ENCODE data around the gene GABRB1.

Gene GABRB1

GRCh38 chr4:47075262-47075661, 43.9 kb downstream of the GABRB1 start:
- H2BK5ac ChIP-seq (ENCODE audit: low read length), result no peak overlapping the region
- H3K4me1 ChIP-seq (ENCODE audit: control insufficient read depth, low read depth, low read length), result no peaks in the 10 kb centered on the region
- DNase-seq, result no peak
- H2BK15ac ChIP-seq (replicated peaks; ENCODE audit: low read depth), result no peak overlapping the region
- H4K8ac ChIP-seq (ENCODE audit: low read depth, low read length), result no peak overlapping the region
- no peaks in the 10 kb centered on the region for H3K27me3 ChIP-seq (ENCODE audit: insufficient read depth, low read length, poor library complexity)
- H3K18ac ChIP-seq (ENCODE audit: low read length), result no peak overlapping the region
- no peak overlapping the region for H3K4me2 ChIP-seq (ENCODE audit: low read length)
- H4K5ac ChIP-seq (ENCODE audit: low read length), result no peak overlapping the region
- H3K23ac ChIP-seq (ENCODE audit: low read length), result no peak overlapping the region
- no peak overlapping the region for H3K9ac ChIP-seq (ENCODE audit: low read length)
- no CpG with 5 or more reads among the region's 2 CpGs for WGBS (ENCODE audit: extremely low coverage, insufficient coverage, low lambda C conversion rate)
- no peak overlapping the region for H3K4ac ChIP-seq (ENCODE audit: low read depth, low read length)
- H3K79me1 ChIP-seq (ENCODE audit: low read length), result no peaks in the 10 kb centered on the region
- no peak overlapping the region for H3K56ac ChIP-seq (ENCODE audit: low read length)
- no peak overlapping the region for H3K4me3 ChIP-seq (ENCODE audit: low read length)
- no peak overlapping the region for H2AK5ac ChIP-seq (ENCODE audit: low read length)
- no peak overlapping the region for H3K27ac ChIP-seq (ENCODE audit: low read depth, low read length)
- H3K79me2 ChIP-seq (ENCODE audit: control insufficient read depth, insufficient read depth, low read length), result no peaks in the 10 kb centered on the region
- no peak overlapping the region for H2BK120ac ChIP-seq (ENCODE audit: low read depth, low read length)
- H3K36me3 ChIP-seq (ENCODE audit: control insufficient read depth, insufficient read depth, low read length), result no peaks in the 10 kb centered on the region

DNA sequence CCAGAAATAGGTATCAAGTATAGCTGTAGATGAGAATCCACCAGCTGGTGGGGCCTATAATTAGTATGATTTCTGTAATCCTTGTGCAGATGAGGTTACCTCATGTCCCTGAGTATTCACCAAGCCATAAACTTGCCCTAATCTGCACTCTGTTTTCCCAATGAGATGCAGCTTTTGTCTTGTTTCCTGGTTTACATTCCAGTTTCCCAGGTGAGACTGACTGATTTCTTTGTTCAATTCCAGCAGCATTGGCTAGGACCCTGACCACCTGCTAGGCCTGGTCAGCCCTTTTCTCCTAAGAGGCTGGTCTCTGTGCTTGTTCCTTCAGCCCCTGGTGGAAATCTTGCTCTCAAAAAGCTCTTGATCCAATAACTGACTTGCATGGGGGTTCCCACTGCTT, 44.6 kb downstream of the GABRB1 start:
- H3K79me2 ChIP-seq (ENCODE audit: control insufficient read depth, insufficient read depth, low read length), result no peaks in the 10 kb centered on the region
- H3K4ac ChIP-seq (ENCODE audit: low read depth, low read length), result no peak overlapping the region
- no peak overlapping the region for H3K18ac ChIP-seq (ENCODE audit: low read length)
- no peaks in the 10 kb centered on the region for H3K79me1 ChIP-seq (ENCODE audit: low read length)
- H2BK120ac ChIP-seq (ENCODE audit: low read depth, low read length), result no peak overlapping the region
- no peak overlapping the region for H3K4me3 ChIP-seq (ENCODE audit: low read length)
- no peak overlapping the region for H3K23ac ChIP-seq (ENCODE audit: low read length)
- no peak for DNase-seq
- H3K27me3 ChIP-seq (ENCODE audit: insufficient read depth, low read length, poor library complexity), result no peaks in the 10 kb centered on the region
- H3K9ac ChIP-seq (ENCODE audit: low read length), result no peak overlapping the region
- H4K8ac ChIP-seq (ENCODE audit: low read depth, low read length), result no peak overlapping the region
- H3K36me3 ChIP-seq (ENCODE audit: control insufficient read depth, insufficient read depth, low read length), result no peaks in the 10 kb centered on the region
- H2AK5ac ChIP-seq (ENCODE audit: low read length), result no peak overlapping the region
- no peak overlapping the region for H3K27ac ChIP-seq (ENCODE audit: low read depth, low read length)
- H2BK15ac ChIP-seq (replicated peaks; ENCODE audit: low read depth), result no peak overlapping the region
- no peaks in the 10 kb centered on the region for H3K4me1 ChIP-seq (ENCODE audit: control insufficient read depth, low read depth, low read length)
- no peak overlapping the region for H3K56ac ChIP-seq (ENCODE audit: low read length)
- no peak overlapping the region for H3K4me2 ChIP-seq (ENCODE audit: low read length)
- H4K5ac ChIP-seq (ENCODE audit: low read length), result no peak overlapping the region
- no peak overlapping the region for H2BK5ac ChIP-seq (ENCODE audit: low read length)

DNA sequence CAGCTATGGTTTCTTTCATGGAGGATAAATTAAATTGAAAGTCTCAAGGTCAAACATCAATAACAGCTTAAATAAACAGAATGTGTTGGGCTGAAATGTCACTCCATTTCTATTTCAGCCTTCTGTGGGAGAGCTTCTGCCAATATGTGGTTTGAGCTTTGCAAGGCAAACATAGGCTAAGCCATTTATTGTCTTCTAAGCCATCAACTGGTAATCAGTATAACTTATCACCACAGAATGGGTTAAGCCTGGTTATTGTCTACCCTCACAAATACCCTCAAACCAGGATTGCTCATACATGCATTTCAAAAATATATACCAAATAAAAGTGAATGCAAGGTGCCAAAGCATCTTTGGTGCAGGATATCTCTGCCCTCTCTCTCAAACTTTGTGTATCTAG, 52.7 kb downstream of the GABRB1 start:
- no peak overlapping the region for H2BK15ac ChIP-seq (replicated peaks; ENCODE audit: low read depth)
- DNase-seq, result no peak
- no peak overlapping the region for H3K18ac ChIP-seq (ENCODE audit: low read length)
- H3K4me2 ChIP-seq (ENCODE audit: low read length), result no peak overlapping the region
- H2AK5ac ChIP-seq (ENCODE audit: low read length), result no peak overlapping the region
- no peak overlapping the region for H3K56ac ChIP-seq (ENCODE audit: low read length)
- H3K4ac ChIP-seq (ENCODE audit: low read depth, low read length), result no peak overlapping the region
- H3K36me3 ChIP-seq (ENCODE audit: control insufficient read depth, insufficient read depth, low read length), result no peaks in the 10 kb centered on the region
- no peak overlapping the region for H3K9ac ChIP-seq (ENCODE audit: low read length)
- H3K27me3 ChIP-seq (ENCODE audit: insufficient read depth, low read length, poor library complexity), result no peaks in the 10 kb centered on the region
- H2BK5ac ChIP-seq (ENCODE audit: low read length), result no peak overlapping the region
- H3K27ac ChIP-seq (ENCODE audit: low read depth, low read length), result no peak overlapping the region
- no peaks in the 10 kb centered on the region for H3K79me1 ChIP-seq (ENCODE audit: low read length)
- no peak overlapping the region for H3K23ac ChIP-seq (ENCODE audit: low read length)
- H3K79me2 ChIP-seq (ENCODE audit: control insufficient read depth, insufficient read depth, low read length), result no peaks in the 10 kb centered on the region
- H4K8ac ChIP-seq (ENCODE audit: low read depth, low read length), result no peak overlapping the region
- H3K4me3 ChIP-seq (ENCODE audit: low read length), result no peak overlapping the region
- no peak overlapping the region for H4K5ac ChIP-seq (ENCODE audit: low read length)
- no peaks in the 10 kb centered on the region for H3K4me1 ChIP-seq (ENCODE audit: control insufficient read depth, low read depth, low read length)
- no peak overlapping the region for H2BK120ac ChIP-seq (ENCODE audit: low read depth, low read length)

- no peaks in the 10 kb centered on the region for H3K4me1 ChIP-seq (ENCODE audit: control insufficient read depth, low read depth, low read length)
- no peak overlapping the region for H2BK5ac ChIP-seq (ENCODE audit: low read length)
- H3K4ac ChIP-seq (ENCODE audit: low read depth, low read length), result no peak overlapping the region
- no peak overlapping the region for H3K23ac ChIP-seq (ENCODE audit: low read length)
- no peak overlapping the region for H4K5ac ChIP-seq (ENCODE audit: low read length)
- H2AK5ac ChIP-seq (ENCODE audit: low read length), result no peak overlapping the region
- H3K27me3 ChIP-seq (ENCODE audit: insufficient read depth, low read length, poor library complexity), result no peaks in the 10 kb centered on the region
- no peak overlapping the region for H3K18ac ChIP-seq (ENCODE audit: low read length)
- no peaks in the 10 kb centered on the region for H3K79me1 ChIP-seq (ENCODE audit: low read length)
- no peak overlapping the region for H3K9ac ChIP-seq (ENCODE audit: low read length)
- no peak overlapping the region for H2BK15ac ChIP-seq (replicated peaks; ENCODE audit: low read depth)
- no peak overlapping the region for H2BK120ac ChIP-seq (ENCODE audit: low read depth, low read length)
- H4K8ac ChIP-seq (ENCODE audit: low read depth, low read length), result no peak overlapping the region
- H3K27ac ChIP-seq (ENCODE audit: low read depth, low read length), result no peak overlapping the region
- H3K36me3 ChIP-seq (ENCODE audit: control insufficient read depth, insufficient read depth, low read length), result no peaks in the 10 kb centered on the region
- DNase-seq, result no peak
- no peak overlapping the region for H3K56ac ChIP-seq (ENCODE audit: low read length)
- H3K79me2 ChIP-seq (ENCODE audit: control insufficient read depth, insufficient read depth, low read length), result no peaks in the 10 kb centered on the region
- no peak overlapping the region for H3K4me2 ChIP-seq (ENCODE audit: low read length)
- no peak overlapping the region for H3K4me3 ChIP-seq (ENCODE audit: low read length)
These were observed 53.4 kb downstream of the GABRB1 start for GRCh38 chr4:47084795-47085194.

DNA sequence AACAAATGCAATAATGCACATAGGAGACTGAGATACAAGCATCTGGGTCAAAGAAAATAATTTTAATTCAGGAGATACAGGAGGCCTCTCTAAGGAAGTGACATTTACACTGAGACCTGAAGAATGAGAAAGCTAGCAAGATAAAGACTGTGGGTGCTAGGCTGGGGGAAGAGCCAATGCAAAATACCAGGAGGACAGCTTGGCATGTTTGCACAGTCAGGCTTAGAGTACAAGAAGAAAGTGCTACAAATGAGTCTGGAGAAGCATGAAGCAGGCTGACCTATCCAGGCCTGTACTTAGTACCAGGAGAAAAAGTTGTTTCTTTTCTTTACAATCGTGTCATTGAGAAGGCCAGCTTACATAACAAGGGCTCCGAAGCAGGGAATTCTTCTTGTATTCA, 56.9 kb downstream of the GABRB1 start:
- Histone ChIP-seq H3K4ac (ENCODE audit: low read depth, low read length) (no peak overlapping the region), H3K4me1 (ENCODE audit: control insufficient read depth, low read depth, low read length) (no peaks in the 10 kb centered on the region), H2BK5ac (ENCODE audit: low read length) (no peak overlapping the region), H3K79me2 (ENCODE audit: control insufficient read depth, insufficient read depth, low read length) (no peaks in the 10 kb centered on the region), H3K36me3 (ENCODE audit: control insufficient read depth, insufficient read depth, low read length) (no peaks in the 10 kb centered on the region), H4K8ac (ENCODE audit: low read depth, low read length) (no peak overlapping the region), H3K79me1 (ENCODE audit: low read length) (no peaks in the 10 kb centered on the region), H2BK15ac (replicated peaks; ENCODE audit: low read depth) (no peak overlapping the region), H3K9ac (ENCODE audit: low read length) (no peak overlapping the region), H2AK5ac (ENCODE audit: low read length) (no peak overlapping the region), H3K23ac (ENCODE audit: low read length) (no peak overlapping the region), H3K18ac (ENCODE audit: low read length) (no peak overlapping the region), H2BK120ac (ENCODE audit: low read depth, low read length) (no peak overlapping the region), H3K4me2 (ENCODE audit: low read length) (no peak overlapping the region), H4K5ac (ENCODE audit: low read length) (no peak overlapping the region), H3K56ac (ENCODE audit: low read length) (no peak overlapping the region), H3K4me3 (ENCODE audit: low read length) (no peak overlapping the region), H3K27ac (ENCODE audit: low read depth, low read length) (no peak overlapping the region), H3K27me3 (ENCODE audit: insufficient read depth, low read length, poor library complexity) (no peaks in the 10 kb centered on the region)
- WGBS (ENCODE audit: extremely low coverage, insufficient coverage, low lambda C conversion rate), result no CpG with 5 or more reads among the region's 2 CpGs
- DNase-seq, result no peak

DNA sequence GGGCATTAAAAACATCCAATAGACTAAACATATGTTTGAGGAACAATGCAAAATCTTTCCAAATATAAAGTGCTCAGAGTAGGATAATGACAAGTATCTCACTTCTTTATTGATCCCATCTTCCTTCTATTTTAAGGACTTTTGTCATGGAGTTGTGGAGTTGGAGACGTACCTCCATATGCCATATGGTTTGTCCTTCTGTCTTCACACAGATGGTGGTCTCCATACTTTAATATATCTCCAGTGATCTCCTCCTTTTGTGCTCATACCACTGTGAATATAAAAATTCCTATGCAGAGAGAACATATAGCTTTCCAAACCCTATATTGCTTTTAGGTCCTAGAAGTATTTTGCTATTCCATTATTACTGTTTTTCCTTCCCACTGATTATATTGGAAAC, 64.5 kb downstream of the GABRB1 start:
- WGBS (ENCODE audit: extremely low coverage, insufficient coverage, low lambda C conversion rate), result no CpG with 5 or more reads among the region's 1 CpG
- no peak overlapping the region for H3K23ac ChIP-seq (ENCODE audit: low read length)

More for the DNA sequence above, 64.5 kb downstream of the GABRB1 start:
- Histone ChIP-seq H4K5ac (ENCODE audit: low read length) (no peak overlapping the region), H3K79me1 (ENCODE audit: low read length) (no peaks in the 10 kb centered on the region), H3K36me3 (ENCODE audit: control insufficient read depth, insufficient read depth, low read length) (no peaks in the 10 kb centered on the region), H3K18ac (ENCODE audit: low read length) (no peak overlapping the region), H3K4me2 (ENCODE audit: low read length) (no peak overlapping the region), H3K27ac (ENCODE audit: low read depth, low read length) (no peak overlapping the region), H2AK5ac (ENCODE audit: low read length) (no peak overlapping the region), H3K4me3 (ENCODE audit: low read length) (no peak overlapping the region), H3K4ac (ENCODE audit: low read depth, low read length) (no peak overlapping the region), H3K27me3 (ENCODE audit: insufficient read depth, low read length, poor library complexity) (no peaks in the 10 kb centered on the region), H2BK15ac (replicated peaks; ENCODE audit: low read depth) (no peak overlapping the region), H3K79me2 (ENCODE audit: control insufficient read depth, insufficient read depth, low read length) (no peaks in the 10 kb centered on the region), H3K4me1 (ENCODE audit: control insufficient read depth, low read depth, low read length) (no peaks in the 10 kb centered on the region), H3K56ac (ENCODE audit: low read length) (no peak overlapping the region), H3K9ac (ENCODE audit: low read length) (no peak overlapping the region), H4K8ac (ENCODE audit: low read depth, low read length) (no peak overlapping the region), H2BK120ac (ENCODE audit: low read depth, low read length) (no peak overlapping the region), H2BK5ac (ENCODE audit: low read length) (no peak overlapping the region)
- no peak for DNase-seq

All from mesendoderm (in vitro differentiated cells).